GM23248 (cell line): ENCODE data around the gene NECTIN4. TPM values are rescaled to one million over a fixed set of nuclear protein-coding genes. Genes with fewer than 3 reads are reported as not detected.

Experiments used
- DNase-seq: peaks from one replicate; pipeline ENCODE4 v3.0.0-alpha.2; 2015
- H2AFZ ChIP-seq: fragments of 200-600 bp; sonication (generic); 2 replicates; pipeline ENCODE4 v1.6.1; 2016; ENCODE audit warnings: antibody characterized with exemption
- H3F3A ChIP-seq: fragments of 200-600 bp; sonication (generic); 2 replicates; pipeline ENCODE4 v1.6.1; 2016; ENCODE audit warnings: mild to moderate bottlenecking, antibody characterized with exemption, mixed run types; ENCODE audit not compliant: insufficient read depth
- H3K27ac ChIP-seq: fragments of 200-600 bp; sonication (generic); 2 replicates; pipeline ENCODE4 v1.5.1; 2016; ENCODE audit warnings: mild to moderate bottlenecking
- H3K27me3 ChIP-seq: fragments of 200-600 bp; sonication (generic); replicated peaks from 2 replicates; pipeline ENCODE4 v1.6.1; 2016; ENCODE audit warnings: mild to moderate bottlenecking; ENCODE audit not compliant: insufficient read depth
- H3K36me3 ChIP-seq: fragments of 200-600 bp; sonication (generic); 2 replicates; pipeline ENCODE4 v1.6.1; 2016; ENCODE audit warnings: low read depth, mild to moderate bottlenecking
- H3K4me1 ChIP-seq: fragments of 200-600 bp; sonication (generic); 2 replicates; pipeline ENCODE4 v1.6.1; 2016; ENCODE audit warnings: mild to moderate bottlenecking; ENCODE audit not compliant: insufficient read depth
- H3K4me2 ChIP-seq: fragments of 200-600 bp; sonication (generic); one replicate; pipeline ENCODE4 v1.6.1; 2016; ENCODE audit warnings: mild to moderate bottlenecking; ENCODE audit not compliant: unreplicated experiment
- H3K4me3 ChIP-seq: fragments of 200-600 bp; sonication (generic); 2 replicates; pipeline ENCODE4 v1.5.1; 2016; ENCODE audit warnings: mild to moderate bottlenecking
- H3K79me2 ChIP-seq: fragments of 200-600 bp; sonication (generic); 2 replicates; pipeline ENCODE4 v1.6.1; 2016; ENCODE audit warnings: mild to moderate bottlenecking; ENCODE audit not compliant: insufficient read depth
- H3K9ac ChIP-seq: fragments of 200-600 bp; sonication (generic); 2 replicates; pipeline ENCODE4 v1.6.1; 2016; ENCODE audit warnings: mild to moderate bottlenecking
- H3K9me2 ChIP-seq: fragments of 200-600 bp; sonication (generic); 2 replicates; pipeline ENCODE4 v1.6.1; 2016; ENCODE audit warnings: mixed run types, mild to moderate bottlenecking, moderate library complexity; ENCODE audit not compliant: insufficient read depth
- H3K9me3 ChIP-seq: fragments of 200-600 bp; sonication (generic); one replicate; pipeline ENCODE4 v1.6.1; 2017; ENCODE audit warnings: low read depth
- H4K20me1 ChIP-seq: fragments of 200-600 bp; sonication (generic); 2 replicates; pipeline ENCODE4 v1.6.0; 2016; ENCODE audit not compliant: insufficient read depth
- EZH2 ChIP-seq: fragments of 200-600 bp; sonication (generic); IDR thresholded peaks from 2 replicates; pipeline ENCODE4 v1.6.1; 2018; ENCODE audit warnings: antibody characterized with exemption, mild to moderate bottlenecking; ENCODE audit not compliant: insufficient read depth, poor library complexity, severe bottlenecking
- EZH2phosphoT487 ChIP-seq: fragments of 200-600 bp; sonication (generic); IDR thresholded peaks from 2 replicates; pipeline ENCODE4 v1.6.1; 2018; ENCODE audit warnings: antibody characterized with exemption, moderate library complexity, mild to moderate bottlenecking, low read depth; ENCODE audit not compliant: insufficient read depth
- WGBS, 2 experiments: methylation state at CpG; one replicate each; pipeline ENCODE4 v1.1.6; 2015 to 2017; ENCODE audit warnings: low lambda C conversion rate in 2 of 2, low coverage in 1 of 2; ENCODE audit errors: missing lambda C conversion rate in 2 of 2; 5-methylcytosine and 5-hydroxymethylcytosine counted together
- in situ Hi-C: fragments of 300-500 bp; cut with MboI; formaldehyde crosslinking; loops from 2 replicates; pipeline ENCODE4 v1.15.0; 2020
- polyA plus RNA-seq: library from polyadenylated mRNA; unstranded; fragments of >200 nt; fragmentation: Nextera tagmentation; extraction: Ambion mirVana; gene quantifications from 2 replicates; pipeline ENCODE4 v1.2.1, GENCODE V29; 2016
- total RNA-seq: library from RNA; depleted of rRNA; stranded (reverse); fragments of >200 nt; shearing (Covaris generic); gene quantifications from 2 replicates; pipeline ENCODE4 v1.2.3, GENCODE V29; 2014

The NECTIN4 gene
- total and polyA plus RNA-seq, 2 experiments from 2014 or later = 0.40 to 0.54 TPM

DNA sequence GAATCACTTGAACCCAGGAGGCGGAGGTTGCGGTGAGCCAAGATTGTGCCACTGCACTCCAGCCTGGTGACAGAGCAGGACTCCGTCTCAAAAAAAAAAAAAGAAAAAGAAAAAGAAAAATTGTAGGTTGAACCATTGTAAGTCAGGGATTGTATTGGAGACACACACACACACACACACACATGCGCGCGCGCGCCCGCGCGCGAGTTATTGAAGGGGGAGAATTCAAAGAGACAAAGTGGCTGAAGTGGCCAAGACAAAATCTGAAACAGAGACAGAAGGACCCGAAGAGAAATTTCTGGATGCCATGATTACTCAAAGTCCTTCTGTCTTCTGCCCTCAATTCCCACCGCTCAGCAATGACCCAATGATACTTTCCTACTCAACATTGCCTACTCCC lies 5.1 kb upstream of the NECTIN4 start:
- Histone ChIP-seq H3K4me3 (no peak overlapping the region), H3K9me2 (no peaks in the 10 kb centered on the region), H2AFZ (no peak overlapping the region), H3K4me1 (peaks cover 34% of the 10 kb centered on the region), H3K27me3 (no peaks in the 10 kb centered on the region), H3K27ac (no peak overlapping the region), H3K36me3 (no peaks in the 10 kb centered on the region), H3K9me3 (no peaks in the 10 kb centered on the region), H3F3A (peaks cover 15% of the 10 kb centered on the region; the same call in 1 of the 2 replicates), H3K79me2 (no peaks in the 10 kb centered on the region), H4K20me1 (no peaks in the 10 kb centered on the region), H3K9ac (no peak overlapping the region), H3K4me2 (no peak overlapping the region)
- no peak for DNase-seq
- 94 to 95% methylated on average over 14 of the region's 14 CpGs for WGBS, 2 experiments
- in situ Hi-C loops = loop anchor here (10.0 kb wide), 1 partner anchor 100 kb away; no protein-coding TSS in a partner anchor
- TF ChIP-seq EZH2 (no peak), EZH2phosphoT487 (no peak)

DNA sequence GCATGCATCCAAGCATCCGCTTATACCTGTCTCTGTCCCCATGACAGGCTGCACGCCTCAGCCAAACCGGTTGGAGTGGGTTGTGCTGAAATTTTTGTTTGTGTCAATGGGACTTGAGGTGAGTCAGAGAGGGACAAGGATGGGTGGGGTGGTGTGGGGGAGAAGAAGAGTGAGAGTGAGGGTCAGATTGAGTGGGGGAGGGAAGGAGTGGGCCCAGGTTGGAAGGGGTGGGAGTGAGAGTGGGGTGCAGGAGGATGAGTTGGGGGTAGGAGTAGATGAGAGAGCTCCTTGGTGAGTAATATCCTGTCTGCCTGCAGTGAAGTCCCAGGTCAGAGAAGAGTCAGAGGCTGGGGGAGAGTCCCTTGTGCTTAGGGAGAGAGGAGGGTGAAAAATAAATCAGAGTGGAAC lies 3.3 kb upstream of the NECTIN4 start:
- DNase-seq = peak; percentile 61
- Histone ChIP-seq H3K4me3 (no peak overlapping the region), H3K4me2 (peak overlapping the region; percentile 19), H3K27me3 (no peaks in the 10 kb centered on the region), H3F3A (0 out of 2 replicates have a peak, but pooled peaks cover 14% of the 10 kb centered on the region), H3K4me1 (peaks cover 44% of the 10 kb centered on the region), H4K20me1 (no peaks in the 10 kb centered on the region), H3K79me2 (no peaks in the 10 kb centered on the region), H2AFZ (no peak overlapping the region), H3K9me3 (no peaks in the 10 kb centered on the region), H3K27ac (no peak overlapping the region), H3K9ac (no peak overlapping the region), H3K36me3 (no peaks in the 10 kb centered on the region), H3K9me2 (no peaks in the 10 kb centered on the region)
- in situ Hi-C loops = loop anchor here (10.0 kb wide), 1 partner anchor 98 kb away; no protein-coding TSS in a partner anchor
- WGBS, 2 experiments = 89 to 91% methylated on average over 3 of the region's 3 CpGs
- TF ChIP-seq EZH2phosphoT487 (no peak), EZH2 (no peak)

GRCh38 chr1:161091796-161092507 lies 2.6 kb upstream of the NECTIN4 start:
- no peaks in the 10 kb centered on the region for H3K9me2 ChIP-seq
- TF ChIP-seq EZH2phosphoT487 (no peak), EZH2 (no peak)
- peaks cover 41% of the 10 kb centered on the region for H3K4me1 ChIP-seq
- no peak overlapping the region for H3K4me2 ChIP-seq
- WGBS, 2 experiments = 96 to 99% methylated on average over 7 of the region's 7 CpGs
- 0 out of 2 replicates have a peak, but pooled peaks cover 18% of the 10 kb centered on the region for H3F3A ChIP-seq
- no peak overlapping the region for H2AFZ ChIP-seq
- no peaks in the 10 kb centered on the region for H3K36me3 ChIP-seq
- H3K4me3 ChIP-seq = no peak overlapping the region
- no peaks in the 10 kb centered on the region for H4K20me1 ChIP-seq
- no peaks in the 10 kb centered on the region for H3K9me3 ChIP-seq
- DNase-seq = no peak
- no peak overlapping the region for H3K9ac ChIP-seq
- no peak overlapping the region for H3K27ac ChIP-seq
- no peaks in the 10 kb centered on the region for H3K79me2 ChIP-seq
- in situ Hi-C loops = loop anchor here (10.0 kb wide), 1 partner anchor 97 kb away; no protein-coding TSS in a partner anchor
- no peaks in the 10 kb centered on the region for H3K27me3 ChIP-seq

DNA sequence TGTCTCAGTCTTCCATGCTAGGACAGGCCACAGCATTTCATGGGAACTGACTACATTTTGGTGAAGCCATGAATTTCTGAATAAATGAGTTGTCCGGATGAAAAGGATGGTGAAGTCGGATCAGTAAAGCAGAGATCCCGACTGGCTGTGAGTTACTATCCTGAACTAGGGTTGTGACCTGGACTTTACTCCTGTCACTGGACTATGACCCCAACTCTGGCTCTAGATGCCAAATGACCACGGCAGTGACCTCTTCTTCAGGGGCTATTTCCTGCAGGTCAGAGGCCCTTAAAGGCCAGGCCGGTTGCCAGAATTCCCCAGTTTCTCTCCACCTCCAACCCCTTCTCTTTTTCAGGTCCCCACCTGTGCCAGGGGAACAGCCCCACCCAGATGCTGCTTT lies 1.7 kb upstream of the NECTIN4 start:
- no peak overlapping the region for H2AFZ ChIP-seq
- peaks cover 33% of the 10 kb centered on the region for H3K4me1 ChIP-seq
- H4K20me1 ChIP-seq = no peaks in the 10 kb centered on the region
- no peaks in the 10 kb centered on the region for H3K79me2 ChIP-seq
- no peak overlapping the region for H3K4me3 ChIP-seq
- H3K9me2 ChIP-seq = no peaks in the 10 kb centered on the region
- DNase-seq = no peak
- WGBS, 2 experiments = 82% methylated on average over 5 of the region's 5 CpGs
- H3K36me3 ChIP-seq = no peaks in the 10 kb centered on the region
- 0 out of 2 replicates have a peak, but pooled peaks cover 18% of the 10 kb centered on the region for H3F3A ChIP-seq
- H3K27me3 ChIP-seq = no peaks in the 10 kb centered on the region
- no peak overlapping the region for H3K4me2 ChIP-seq
- in situ Hi-C loops = loop anchor here (10.0 kb wide), 1 partner anchor 96 kb away; no protein-coding TSS in a partner anchor
- no peaks in the 10 kb centered on the region for H3K9me3 ChIP-seq
- H3K27ac ChIP-seq = no peak overlapping the region
- H3K9ac ChIP-seq = no peak overlapping the region
- TF ChIP-seq EZH2 (no peak), EZH2phosphoT487 (no peak)
